Heart left ventricle (tissue), 16 donors: ENCODE data around the gene TBC1D25. TPM values are rescaled to one million over a fixed set of nuclear protein-coding genes. Genes with fewer than 3 reads are reported as not detected.

Experiments used
- ATAC-seq, 4 donors: fragments of 200-7000 bp; cut with Tn5 transposase; one replicate each; pipeline ENCODE4 v1.9.1; 2020 to 2022; ENCODE audit warnings: moderate library complexity in 4 of 4, mild to moderate bottlenecking in 3 of 4, moderate number of reproducible peaks in 1 of 4
- DNase-seq, 5 donors: peaks; one replicate each; pipeline ENCODE4 v3.0.0-alpha.2; 2020
- H3K27ac ChIP-seq, 12 donors: fragments of 200-600 bp; sonication (generic) in 4 of 12; one replicate each; pipeline versions ENCODE4 v1.5.0 to v1.8.0; 2016 to 2022; ENCODE audit warnings: mild to moderate bottlenecking in 2 of 12
- H3K27me3 ChIP-seq, 9 donors: fragments of 200-600 bp; sonication (generic) in 2 of 9; one replicate each; pipeline versions ENCODE4 v1.5.1 to v1.8.0; 2016 to 2022; ENCODE audit warnings: mild to moderate bottlenecking in 3 of 9
- H3K36me3 ChIP-seq, 9 donors: fragments of 200-600 bp; sonication (generic) in 2 of 9; one replicate each; pipeline versions ENCODE4 v1.5.0 to v1.8.0; 2018 to 2022; ENCODE audit warnings: mild to moderate bottlenecking in 2 of 9
- H3K4me1 ChIP-seq, 12 donors: fragments of 200-600 bp; sonication (generic) in 4 of 12; one replicate each; pipeline versions ENCODE4 v1.5.0 to v1.8.0; 2016 to 2022; ENCODE audit warnings: mild to moderate bottlenecking in 3 of 12
- H3K4me3 ChIP-seq, 12 donors: fragments of 200-600 bp; sonication (generic) in 4 of 12; one replicate each; pipeline versions ENCODE4 v1.5.0 to v1.8.0; 2017 to 2022; ENCODE audit warnings: mild to moderate bottlenecking in 9 of 12, moderate library complexity in 4 of 12
- H3K9me3 ChIP-seq, 12 donors: fragments of 200-600 bp; sonication (generic) in 4 of 12; one replicate each; pipeline versions ENCODE4 v1.5.0 to v1.8.0; 2016 to 2022; ENCODE audit warnings: mild to moderate bottlenecking in 1 of 12
- CTCF ChIP-seq, 12 donors: fragments of 200-600 bp; sonication (generic) in 4 of 12; IDR thresholded peaks; one replicate each; pipeline versions ENCODE4 v1.5.0 to v1.8.0; 2018 to 2022; ENCODE audit warnings: antibody characterized with exemption in 12 of 12, mild to moderate bottlenecking in 5 of 12
- POLR2A ChIP-seq, 2 donors: fragments of 450-650 bp; IDR thresholded peaks; one replicate each; pipeline ENCODE4 v1.6.1; 2017; ENCODE audit warnings: antibody characterized with exemption in 2 of 2, mild to moderate bottlenecking in 2 of 2, moderate library complexity in 2 of 2
- WGBS, 4 donors: extraction: QIAGEN DNeasy Blood & Tissue Kit in 2 of 4; methylation state at CpG; one replicate each; pipeline versions ENCODE4 v1.1.5 to v1.1.7; 2013 to 2018; 5-methylcytosine and 5-hydroxymethylcytosine counted together
- intact Hi-C, 10 donors: fragments of 100-400 bp; cut with DNase I; formaldehyde crosslinking; loops; one replicate each; pipeline versions ENCODE4 v1.11.1 to v1.14.2; 2022
- polyA plus RNA-seq, 2 donors: library from polyadenylated mRNA; stranded (reverse); fragments of 200-250 nt; gene quantifications; one replicate each; pipeline ENCODE4 v1.2.3, GENCODE V29; 2013
- total RNA-seq, 9 donors: library from RNA; depleted of rRNA in 2 of 9; stranded (reverse); fragments of >200 nt in 2 of 9; fragmentation: NEBNext Ultra II Directional in 3 of 9; extraction: Animal tissue kit (Norgen Biotek cat#: 25700) in 3 of 9; gene quantifications; one replicate each; pipeline versions ENCODE4 v1.1.0 to v1.2.4, GENCODE V29; 2016 to 2023
- donor health status: ischemic (EF 13 %, LVEDD 7.1; RV severe dilation, severe dysfunction).
- donor health status: healthy with polysubstance abuse.
- donor health status: DM: no; HTN: yes; CAD: no.
- donor health status: DM: no; HTN: no; CAD: no.
- donor health status: ischemic (EF 25% LVEDD 6.9; RV normal size, moderate dysfunction).
- donor health status: ischemic (EF 25% LVEDD 5.7; RV mildly dilated, moderate dysfunction).
- donor health status: healthy.
- donor health status: DM: yes; HTN: yes; CAD: no.
- donor health status: ischemic (EF 35%, LVEDD 5.7; RV mildly dilated, moderate dysfunction).
- donor health status: nonischemic (EF 11% LVEDD 7.7; RV severe dilation, severe dysfunction).
- donor health status: DM: yes; HTN: yes; CAD: no.
- donor health status: PGD.
- donor health status: ischemic (EF 29% LVEDD 5.4; RV normal size, mild dysfunction).
- donor health status: nonischemic (EF 23%, LVEDD 6.1; RV moderate dilation, normal function).

The TBC1D25 gene
- total and polyA plus RNA-seq, 11 donors = 5.2 to 23.7 (median 16.8) TPM

GRCh38 chrX:48491809-48492208 is 47.7 kb upstream of the TBC1D25 start:
- Histone ChIP-seq H3K4me1 (no peaks in the 10 kb centered on the region), H3K9me3 (peaks cover 0 to 5% (median 0%) of the 10 kb centered on the region in 12 donors), H3K27me3 (no peaks in the 10 kb centered on the region), H3K36me3 (no peaks in the 10 kb centered on the region), H3K4me3 (no peak overlapping the region), H3K27ac (no peak overlapping the region)
- DNase-seq (no peak), ATAC-seq (no peak)
- intact Hi-C loops = loop anchor here in 7 of 10 donors (5.0 to 10.0 kb wide), 3 partner anchors 405 to 410 kb away; no protein-coding TSS in a partner anchor
- TF ChIP-seq POLR2A (IDR thresholded peaks at IDR 0.05) = no peak
- WGBS, 4 donors = 84 to 94% (median 89%) methylated on average over 9 of the region's 9 CpGs

GRCh38 chrX:48492293-48492910 is 47.1 kb upstream of the TBC1D25 start:
- Histone ChIP-seq H3K36me3 (no peaks in the 10 kb centered on the region), H3K27ac (peak overlapping the region in 1 of 12 donors; percentile 14), H3K27me3 (no peaks in the 10 kb centered on the region), H3K4me3 (no peak overlapping the region), H3K4me1 (no peaks in the 10 kb centered on the region), H3K9me3 (peaks cover 0 to 5% (median 0%) of the 10 kb centered on the region in 12 donors)
- DNase-seq (no peak), ATAC-seq (peak in 2 of 4 donors; percentile 32 to 50)
- TF ChIP-seq CTCF (IDR thresholded peaks at IDR 0.05) (no peak), POLR2A (IDR thresholded peaks at IDR 0.05) (no peak)
- WGBS, 4 donors = 68 to 75% (median 72%) methylated on average over 7 of the region's 7 CpGs
- intact Hi-C loops = loop anchor here in 7 of 10 donors (5.0 to 10.0 kb wide), 3 partner anchors 405 to 410 kb away; no protein-coding TSS in a partner anchor

GRCh38 chrX:48493890-48494364 is 45.6 kb upstream of the TBC1D25 start:
- WGBS, 4 donors = 15 to 28% (median 21%) methylated on average over 10 of the region's 10 CpGs
- Histone ChIP-seq H3K4me1 (no peaks in the 10 kb centered on the region), H3K4me3 (no peak overlapping the region), H3K9me3 (peaks cover 0 to 5% (median 0%) of the 10 kb centered on the region in 12 donors), H3K27me3 (no peaks in the 10 kb centered on the region), H3K27ac (no peak overlapping the region), H3K36me3 (no peaks in the 10 kb centered on the region)
- peak in 3 of 4 donors; percentile 38 to 70 (median 45) for ATAC-seq
- DNase-seq = no peak
- intact Hi-C loops = loop anchor here in 7 of 10 donors (5.0 to 10.0 kb wide), 3 partner anchors 407 to 412 kb away; no protein-coding TSS in a partner anchor
- TF ChIP-seq POLR2A (IDR thresholded peaks at IDR 0.05) (no peak), CTCF (IDR thresholded peaks at IDR 0.05) (peak in 7 of 12 donors; percentile 11 to 45 (median 35))

GRCh38 chrX:48496660-48497059 is 42.9 kb upstream of the TBC1D25 start:
- intact Hi-C loops = loop anchor here in 2 of 10 donors (10.0 kb wide), 1 partner anchor 412 kb away; no protein-coding TSS in a partner anchor
- TF ChIP-seq CTCF (IDR thresholded peaks at IDR 0.05) (no peak), POLR2A (IDR thresholded peaks at IDR 0.05) (no peak)
- H3K4me3 ChIP-seq = no peak overlapping the region
- no peaks in the 10 kb centered on the region for H3K27me3 ChIP-seq
- H3K36me3 ChIP-seq = no peaks in the 10 kb centered on the region
- 61 to 81% (median 73%) methylated on average over 3 to 4 of the region's 4 CpGs for WGBS, 4 donors
- DNase-seq = no peak
- H3K9me3 ChIP-seq = no peaks in the 10 kb centered on the region
- no peaks in the 10 kb centered on the region for H3K4me1 ChIP-seq
- H3K27ac ChIP-seq = no peak overlapping the region
- no peak for ATAC-seq
